GDM1 (cell line): Measurements from ENCODE around the gene CYS1.
A peak's percentile ranks its signal among the peaks of the same experiment; 100 is the strongest.
"Not testable (repeated sequence)": the region's sequence is repeated elsewhere in the genome, so short reads cannot be mapped to it uniquely, and the experiment has no call there.

Experiments
- DNase-seq: peaks from one replicate; lab custom pipeline; 2025; lab: John Stamatoyannopoulos, UW

The CYS1 gene

GRCh38 chr2:10079870-10080535 lies at the start of gene CYS1:
TSS of gene CYS1 (minus strand) at chr2:10080411. CDS start at chr2:10080223, 188 bp downstream.
- no peak for DNase-seq

GRCh38 chr2:10129490-10129889 lies 49.3 kb upstream of the CYS1 start:
- DNase-seq = no peak

GRCh38 chr2:10128420-10128819 lies 48.2 kb upstream of the CYS1 start:
- DNase-seq = no peak

GRCh38 chr2:10126632-10127026 lies 46.4 kb upstream of the CYS1 start:
- DNase-seq = no peak

GRCh38 chr2:10125842-10126631 lies 45.8 kb upstream of the CYS1 start:
- no peak for DNase-seq

GRCh38 chr2:10124538-10125045 lies 44.4 kb upstream of the CYS1 start:
- peak; percentile 17 for DNase-seq

- no peak for DNase-seq
Measured at GRCh38 chr2:10123281-10123680, 43.1 kb upstream of the CYS1 start.

GRCh38 chr2:10122500-10123280 lies 42.5 kb upstream of the CYS1 start, which contains the start of gene RRM2:
TSS of gene RRM2 (plus strand) at chr2:10122739. CDS start at chr2:10122799, 60 bp downstream.
- DNase-seq = peak; percentile 91

GRCh38 chr2:10120877-10121574 lies 40.8 kb upstream of the CYS1 start:
- no peak for DNase-seq

GRCh38 chr2:10120158-10120876 lies 40.1 kb upstream of the CYS1 start:
- peak; percentile 85 for DNase-seq

- no peak for DNase-seq
Measured at GRCh38 chr2:10119601-10120157, 39.5 kb upstream of the CYS1 start.

- no peak for DNase-seq
Measured at GRCh38 chr2:10119027-10119325, 38.8 kb upstream of the CYS1 start.

GRCh38 chr2:10109311-10109710 lies 29.1 kb upstream of the CYS1 start:
- no peak for DNase-seq

GRCh38 chr2:10104906-10105305 lies 24.7 kb upstream of the CYS1 start:
- not testable (repeated sequence) for DNase-seq

GRCh38 chr2:10103179-10103578 lies 23.0 kb upstream of the CYS1 start:
- DNase-seq = no peak

- DNase-seq = no peak
Measured at GRCh38 chr2:10101491-10101890, 21.3 kb upstream of the CYS1 start.

- DNase-seq = no peak
Measured at GRCh38 chr2:10097352-10098148, 17.3 kb upstream of the CYS1 start.

- no peak for DNase-seq
Measured at GRCh38 chr2:10096641-10097040, 16.4 kb upstream of the CYS1 start.

- DNase-seq = no peak
Measured at GRCh38 chr2:10095175-10095574, 15.0 kb upstream of the CYS1 start.

- DNase-seq = no peak
Measured at GRCh38 chr2:10094271-10094814, 14.1 kb upstream of the CYS1 start.
